ENCODE data around the gene DHX35. TPM values are rescaled to one million over a fixed set of nuclear protein-coding genes. Genes with fewer than 3 reads are reported as not detected.
"Not testable (repeated sequence)": the region's sequence is repeated elsewhere in the genome, so short reads cannot be mapped to it uniquely, and the experiment has no call there.

DHX35 gene
- total and polyA plus RNA-seq, 5 donors: 11.6 to 27.5 (median 21.2) TPM

DNA sequence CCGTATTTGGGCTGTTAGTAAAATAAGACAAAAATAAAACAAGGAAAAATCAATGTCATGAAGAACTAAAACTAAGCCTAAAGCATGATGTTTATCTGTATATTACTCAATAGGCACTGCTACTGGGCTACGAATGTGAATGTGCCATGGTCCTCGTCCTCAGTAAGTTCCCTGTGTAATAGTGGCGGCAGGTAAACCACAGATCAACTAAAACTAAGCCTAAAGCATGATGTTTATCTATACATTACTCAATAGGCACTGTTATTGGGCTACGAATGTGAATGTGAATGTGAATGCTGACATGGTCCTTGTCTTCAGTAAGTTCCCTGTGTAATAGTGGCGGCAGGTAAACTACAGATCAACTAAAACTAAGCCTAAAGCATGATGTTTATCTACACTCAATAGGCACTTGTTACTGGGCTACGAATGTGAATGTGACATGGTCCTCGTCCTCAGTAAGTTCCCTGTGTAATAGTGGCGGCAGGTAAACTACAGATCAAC is 1.9 kb upstream of the DHX35 start:
- ATAC-seq; H3K27me3 ChIP-seq (ENCODE audit: control insufficient read depth, insufficient read depth); H3K4me3 ChIP-seq (ENCODE audit: low read length); intact Hi-C loops (cut with DNase I); H3K9me3 ChIP-seq (ENCODE audit: control insufficient read depth, low read length); DNase-seq; H3K4me1 ChIP-seq (ENCODE audit: control insufficient read depth, insufficient read depth, low read length); H3K27ac ChIP-seq (ENCODE audit: low read length): not testable (repeated sequence)
- WGBS: 94% methylated on average over 9 of the region's 9 CpGs

DNA sequence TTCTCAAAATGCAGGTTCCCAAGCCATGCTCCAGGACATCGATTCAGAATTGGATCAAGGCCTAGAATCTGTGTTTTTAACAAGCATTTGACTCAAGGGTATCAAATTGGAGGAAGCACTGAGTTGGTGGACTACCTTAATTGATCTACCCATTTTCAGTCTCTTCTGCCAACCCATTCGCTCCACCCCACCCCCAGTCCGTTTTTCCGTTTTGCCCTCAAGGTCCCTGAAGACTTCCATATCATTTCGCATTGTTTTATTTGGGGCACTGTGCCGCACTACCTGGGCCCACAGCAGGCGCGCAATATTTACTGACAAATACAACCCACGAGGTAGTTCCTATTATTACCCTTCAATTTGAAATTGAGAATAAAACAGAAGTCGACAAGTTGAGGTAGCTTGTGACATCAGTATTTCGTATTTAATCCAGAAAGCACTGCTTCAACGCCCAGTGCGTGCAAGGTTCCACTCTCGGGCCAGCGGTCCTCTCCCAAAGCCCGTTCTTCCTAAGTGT is 557 bp upstream of the DHX35 start:
- ATAC-seq: no peak
- DNase-seq: no peak
- Histone ChIP-seq H3K9me3 (ENCODE audit: control insufficient read depth, low read length) (no peaks in the 10 kb centered on the region), H3K4me3 (ENCODE audit: low read length) (peak overlapping the region; percentile 67), H3K4me1 (ENCODE audit: control insufficient read depth, insufficient read depth, low read length) (peaks cover 3% of the 10 kb centered on the region), H3K27me3 (ENCODE audit: control insufficient read depth, insufficient read depth) (no peaks in the 10 kb centered on the region), H3K27ac (ENCODE audit: low read length) (peak overlapping the region; percentile 86)
- intact Hi-C loops (cut with DNase I): no loop called here
- 10% methylated on average over 16 of the region's 16 CpGs for WGBS

DNA sequence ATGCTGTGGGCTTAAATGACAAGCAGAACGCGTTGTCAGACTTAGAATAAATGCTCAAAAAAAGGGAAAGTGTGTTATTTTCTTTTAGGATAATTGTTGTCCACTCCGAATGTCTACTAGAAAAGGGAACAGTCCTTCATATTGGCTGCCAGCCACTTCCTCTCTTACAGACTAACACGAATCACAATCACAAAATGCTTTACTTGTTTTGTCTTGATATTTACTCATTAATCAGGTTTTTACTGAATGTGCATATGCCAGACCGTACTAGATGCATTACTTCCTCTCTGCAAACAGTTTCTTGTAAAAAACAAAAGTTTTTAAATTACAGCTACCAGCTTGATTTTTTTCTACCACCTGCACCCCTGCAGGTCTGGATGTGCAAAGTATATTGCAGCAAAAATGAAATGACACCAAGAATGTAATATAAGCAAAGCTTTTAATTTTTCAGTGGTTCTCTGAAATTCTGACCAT is 821 bp downstream of the DHX35 start:
- no peak for DNase-seq
- Histone ChIP-seq H3K4me3 (ENCODE audit: low read length) (peak overlapping the region; percentile 75), H3K4me1 (ENCODE audit: control insufficient read depth, insufficient read depth, low read length) (peaks cover 3% of the 10 kb centered on the region), H3K27ac (ENCODE audit: low read length) (peak overlapping the region; percentile 82), H3K9me3 (ENCODE audit: control insufficient read depth, low read length) (no peaks in the 10 kb centered on the region), H3K27me3 (ENCODE audit: control insufficient read depth, insufficient read depth) (no peaks in the 10 kb centered on the region)
- intact Hi-C loops (cut with DNase I): no loop called here
- 7% methylated on average over 5 of the region's 5 CpGs for WGBS
- no peak for ATAC-seq

DNA sequence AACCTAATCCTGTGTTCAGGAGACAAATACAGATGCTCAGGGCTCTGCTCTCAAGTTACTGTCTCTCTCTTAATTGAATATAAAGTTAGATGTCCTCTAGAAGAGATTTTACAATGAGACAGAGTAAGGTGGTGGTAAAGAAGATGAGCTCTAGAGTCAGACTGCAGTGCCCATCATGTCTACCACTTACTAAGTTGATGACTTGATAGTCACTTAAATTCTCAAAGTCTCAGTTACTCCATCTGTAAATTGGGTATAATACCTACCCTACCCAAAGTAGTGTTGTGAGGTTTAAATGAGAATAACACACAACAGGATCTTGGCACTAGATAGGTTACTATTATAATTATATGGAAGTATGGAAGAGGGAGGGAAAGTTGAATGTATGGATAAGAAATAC is 1.6 kb downstream of the DHX35 start:
- DNase-seq (no peak), ATAC-seq (no peak)
- Histone ChIP-seq H3K4me1 (ENCODE audit: control insufficient read depth, insufficient read depth, low read length) (peaks cover 3% of the 10 kb centered on the region), H3K27me3 (ENCODE audit: control insufficient read depth, insufficient read depth) (no peaks in the 10 kb centered on the region), H3K4me3 (ENCODE audit: low read length) (no peak overlapping the region), H3K27ac (ENCODE audit: low read length) (no peak overlapping the region), H3K9me3 (ENCODE audit: control insufficient read depth, low read length) (no peaks in the 10 kb centered on the region)
- intact Hi-C loops (cut with DNase I): no loop called here

DNA sequence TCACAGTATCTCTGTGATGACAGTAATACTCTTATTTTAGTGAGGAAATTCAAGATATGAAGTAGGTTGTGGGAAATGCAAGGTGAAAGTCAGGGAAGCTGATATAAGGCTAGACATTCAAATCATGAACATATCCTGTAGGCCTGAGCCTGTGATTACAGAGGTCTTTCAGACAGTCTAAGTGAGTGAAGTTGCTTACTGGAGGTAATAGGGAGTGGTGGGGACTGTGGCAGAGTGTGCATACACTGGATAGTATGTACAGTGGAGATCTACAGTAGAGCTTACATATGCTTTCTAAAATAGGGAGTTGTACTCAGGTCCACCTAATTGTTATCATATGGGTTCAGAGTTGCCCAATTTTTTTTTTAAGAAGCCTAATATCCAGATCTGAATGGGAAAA is 3.1 kb downstream of the DHX35 start:
- Histone ChIP-seq H3K4me3 (ENCODE audit: low read length) (no peak overlapping the region), H3K27ac (ENCODE audit: low read length) (no peak overlapping the region), H3K27me3 (ENCODE audit: control insufficient read depth, insufficient read depth) (no peaks in the 10 kb centered on the region), H3K9me3 (ENCODE audit: control insufficient read depth, low read length) (no peaks in the 10 kb centered on the region), H3K4me1 (ENCODE audit: control insufficient read depth, insufficient read depth, low read length) (peaks cover 3% of the 10 kb centered on the region)
- ATAC-seq: no peak
- intact Hi-C loops (cut with DNase I): no loop called here
- no peak for DNase-seq

DNA sequence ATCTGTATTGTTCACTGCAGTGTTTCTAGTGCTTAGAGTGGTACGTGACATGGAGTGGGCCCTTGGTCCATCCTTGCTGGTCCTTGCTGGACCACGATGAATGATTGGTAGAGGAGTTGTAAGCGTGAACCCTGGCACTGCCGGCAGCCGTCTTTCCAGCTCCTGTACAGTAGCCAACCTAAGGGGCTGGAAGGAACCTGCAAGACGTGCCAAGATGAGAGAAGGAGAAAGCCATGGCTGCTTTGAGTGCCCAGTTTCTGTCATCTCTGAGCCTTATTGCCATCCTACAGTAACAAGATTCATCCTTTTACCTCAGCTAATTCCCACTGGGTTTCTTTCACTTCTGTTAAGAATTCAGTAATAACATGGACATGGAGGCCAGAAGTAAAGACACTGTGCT is 5.9 kb downstream of the DHX35 start:
- no peak overlapping the region for H3K4me3 ChIP-seq (ENCODE audit: low read length)
- no peak for ATAC-seq
- no peak for DNase-seq
- no peak overlapping the region for H3K27ac ChIP-seq (ENCODE audit: low read length)
- intact Hi-C loops (cut with DNase I): no loop called here
- H3K27me3 ChIP-seq (ENCODE audit: control insufficient read depth, insufficient read depth): no peaks in the 10 kb centered on the region
- 84% methylated on average over 6 of the region's 6 CpGs for WGBS
- H3K9me3 ChIP-seq (ENCODE audit: control insufficient read depth, low read length): no peaks in the 10 kb centered on the region
- H3K4me1 ChIP-seq (ENCODE audit: control insufficient read depth, insufficient read depth, low read length): no peaks in the 10 kb centered on the region

DNA sequence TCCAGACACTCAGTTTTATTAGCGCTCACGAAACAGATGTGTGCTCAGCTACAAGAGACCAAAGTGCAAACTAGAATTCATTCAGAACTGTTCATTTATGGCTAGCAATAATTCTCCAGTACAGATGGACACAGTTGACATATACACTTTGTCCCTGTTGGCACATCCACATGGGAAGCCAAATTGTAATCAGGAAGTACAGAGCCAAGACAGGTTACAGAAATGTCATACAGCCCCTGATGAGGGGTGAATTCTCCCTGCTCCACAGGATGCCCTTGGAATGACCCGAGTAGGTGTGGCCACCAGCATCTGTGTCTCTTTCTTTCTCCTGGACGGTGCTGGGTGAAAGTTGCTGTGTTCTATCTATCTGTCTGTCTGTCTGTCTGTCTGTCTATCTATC is 7.6 kb downstream of the DHX35 start:
- Histone ChIP-seq H3K4me1 (ENCODE audit: control insufficient read depth, insufficient read depth, low read length) (no peaks in the 10 kb centered on the region), H3K9me3 (ENCODE audit: control insufficient read depth, low read length) (no peaks in the 10 kb centered on the region), H3K27ac (ENCODE audit: low read length) (peak overlapping the region; percentile 61), H3K4me3 (ENCODE audit: low read length) (no peak overlapping the region), H3K27me3 (ENCODE audit: control insufficient read depth, insufficient read depth) (no peaks in the 10 kb centered on the region)
- WGBS: 76% methylated on average over 4 of the region's 4 CpGs
- intact Hi-C loops (cut with DNase I): no loop called here
- DNase-seq: no peak
- peak; percentile 12 to 39 for ATAC-seq

DNA sequence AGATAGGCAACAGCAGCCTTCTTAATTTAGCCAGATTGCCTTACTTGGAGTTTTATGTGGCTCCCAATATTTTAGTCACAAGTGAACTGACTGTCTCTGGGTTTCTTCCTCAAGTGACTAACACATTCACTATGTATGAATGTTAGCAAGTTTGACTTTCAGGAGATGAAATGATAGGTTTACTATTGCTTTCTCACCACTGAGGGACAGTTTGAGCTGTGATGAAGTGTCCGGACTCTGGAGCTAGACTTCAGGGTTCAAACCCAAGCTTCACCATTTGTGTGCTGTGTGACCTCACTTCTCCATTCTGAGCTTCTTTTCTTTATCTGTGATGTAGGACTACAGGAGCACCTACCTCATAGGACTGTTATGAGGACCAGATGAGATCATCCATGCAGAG is 8.2 kb downstream of the DHX35 start:
- WGBS: 81% methylated on average over 1 of the region's 1 CpG
- peak; percentile 36 to 48 for ATAC-seq
- Histone ChIP-seq H3K9me3 (ENCODE audit: control insufficient read depth, low read length) (no peaks in the 10 kb centered on the region), H3K4me1 (ENCODE audit: control insufficient read depth, insufficient read depth, low read length) (no peaks in the 10 kb centered on the region), H3K4me3 (ENCODE audit: low read length) (no peak overlapping the region), H3K27ac (ENCODE audit: low read length) (peak overlapping the region; percentile 12), H3K27me3 (ENCODE audit: control insufficient read depth, insufficient read depth) (no peaks in the 10 kb centered on the region)
- DNase-seq: no peak
- intact Hi-C loops (cut with DNase I): no loop called here

DNA sequence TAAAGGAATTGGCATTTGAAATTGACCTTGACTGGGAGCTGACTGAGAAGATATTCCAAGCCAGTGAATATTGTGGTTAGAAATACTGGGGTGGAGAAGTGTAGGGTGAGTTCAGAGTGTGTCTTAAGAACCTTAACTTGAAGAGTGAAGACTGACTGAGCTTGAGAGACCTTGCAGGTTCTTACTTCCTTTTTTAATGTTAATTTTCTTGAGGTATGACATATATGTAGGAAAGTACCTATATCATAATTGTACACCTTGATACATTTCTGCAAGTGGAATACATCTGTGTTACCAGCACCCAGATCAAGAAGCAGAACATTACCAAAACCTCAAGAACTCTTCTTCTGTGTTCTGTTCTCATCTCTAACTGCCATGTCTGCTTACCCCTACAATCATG is 11.0 kb downstream of the DHX35 start:
- intact Hi-C loops (cut with DNase I): no loop called here
- DNase-seq (no peak), ATAC-seq (no peak)
- Histone ChIP-seq H3K4me3 (ENCODE audit: low read length) (no peak overlapping the region), H3K9me3 (ENCODE audit: control insufficient read depth, low read length) (no peaks in the 10 kb centered on the region), H3K27me3 (ENCODE audit: control insufficient read depth, insufficient read depth) (no peaks in the 10 kb centered on the region), H3K27ac (ENCODE audit: low read length) (no peak overlapping the region), H3K4me1 (ENCODE audit: control insufficient read depth, insufficient read depth, low read length) (no peaks in the 10 kb centered on the region)

DNA sequence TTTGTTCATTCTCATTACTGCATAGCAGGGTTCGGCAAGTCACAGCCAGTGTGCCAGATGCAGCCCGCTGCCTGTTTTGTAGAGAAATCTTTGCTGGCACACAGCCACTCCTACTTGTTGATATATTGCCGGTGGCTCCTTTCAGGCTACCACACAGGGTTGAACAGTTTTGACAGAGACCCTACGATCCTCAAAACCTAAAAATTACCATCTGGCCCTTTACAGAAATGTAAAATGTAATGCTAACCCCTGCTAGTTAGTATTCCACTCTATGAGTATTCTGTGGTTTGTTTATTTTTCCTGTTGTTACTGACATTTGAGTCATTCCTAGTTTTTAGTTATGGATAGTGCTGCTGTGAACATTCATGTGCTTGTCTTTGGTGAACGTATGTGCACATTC is 11.5 kb downstream of the DHX35 start:
- intact Hi-C loops (cut with DNase I): no loop called here
- no peaks in the 10 kb centered on the region for H3K9me3 ChIP-seq (ENCODE audit: control insufficient read depth, low read length)
- 45% methylated on average over 5 of the region's 5 CpGs for WGBS
- H3K27me3 ChIP-seq (ENCODE audit: control insufficient read depth, insufficient read depth): no peaks in the 10 kb centered on the region
- ATAC-seq (peak; percentile 50 to 63), DNase-seq (peak; percentile 26 to 70 (median 54))
- H3K4me3 ChIP-seq (ENCODE audit: low read length): no peak overlapping the region
- no peaks in the 10 kb centered on the region for H3K4me1 ChIP-seq (ENCODE audit: control insufficient read depth, insufficient read depth, low read length)
- H3K27ac ChIP-seq (ENCODE audit: low read length): peak overlapping the region; percentile 49

DNA sequence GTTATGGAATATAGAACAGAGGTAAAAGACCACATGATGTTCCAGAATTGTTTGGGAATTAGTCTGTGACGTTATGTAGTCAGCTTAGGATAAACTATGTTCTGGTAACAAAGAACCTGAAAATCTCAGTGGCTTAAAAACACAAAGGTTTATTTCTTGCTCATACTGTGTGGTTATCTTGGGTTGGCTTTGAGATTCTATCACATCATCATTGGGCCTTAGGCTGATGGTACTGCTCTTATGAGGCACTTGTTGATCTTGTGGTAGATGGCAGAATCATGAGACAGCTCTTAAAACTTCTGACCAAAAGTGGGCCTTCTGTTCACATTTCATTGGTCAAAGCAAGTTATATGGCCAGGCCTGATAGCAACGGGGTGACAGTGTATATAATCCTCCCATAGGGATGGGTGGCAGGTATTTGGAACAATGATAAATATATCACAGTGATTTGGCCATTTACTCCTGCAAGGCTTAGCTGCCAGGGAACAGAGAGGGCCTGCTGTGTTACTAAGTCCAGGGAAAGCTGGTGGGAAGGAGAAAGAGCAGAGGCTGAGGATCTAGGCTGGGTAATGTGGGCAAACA is 13.5 kb downstream of the DHX35 start:
- H3K4me1 ChIP-seq (ENCODE audit: control insufficient read depth, insufficient read depth, low read length): no peaks in the 10 kb centered on the region
- DNase-seq (no peak), ATAC-seq (no peak)
- no peaks in the 10 kb centered on the region for H3K27me3 ChIP-seq (ENCODE audit: control insufficient read depth, insufficient read depth)
- 84% methylated on average over 2 of the region's 2 CpGs for WGBS
- no peaks in the 10 kb centered on the region for H3K9me3 ChIP-seq (ENCODE audit: control insufficient read depth, low read length)
- intact Hi-C loops (cut with DNase I): no loop called here
- H3K27ac ChIP-seq (ENCODE audit: low read length): peak overlapping the region; percentile 32
- H3K4me3 ChIP-seq (ENCODE audit: low read length): no peak overlapping the region

DNA sequence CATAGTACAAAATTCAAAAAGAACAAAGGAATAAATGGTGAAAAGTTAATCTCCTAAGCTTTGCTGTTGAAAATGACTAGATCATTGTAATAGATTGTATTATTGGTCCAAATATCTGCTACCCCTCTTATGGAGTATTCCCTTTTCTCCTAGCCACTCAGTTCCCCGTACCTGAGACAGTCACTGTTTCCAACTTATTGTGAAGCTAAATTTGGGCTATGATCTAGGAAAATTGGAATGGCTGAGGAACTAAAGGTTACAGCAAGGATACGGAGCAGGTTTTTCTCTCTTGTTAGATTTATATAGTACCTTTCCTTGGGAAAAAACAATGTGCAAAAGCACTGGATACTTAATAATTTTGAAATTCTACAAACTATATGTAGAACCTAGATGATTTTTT is 17.3 kb downstream of the DHX35 start:
- ATAC-seq: no peak
- Histone ChIP-seq H3K9me3 (ENCODE audit: control insufficient read depth, low read length) (no peaks in the 10 kb centered on the region), H3K4me3 (ENCODE audit: low read length) (no peak overlapping the region), H3K4me1 (ENCODE audit: control insufficient read depth, insufficient read depth, low read length) (no peaks in the 10 kb centered on the region), H3K27ac (ENCODE audit: low read length) (no peak overlapping the region), H3K27me3 (ENCODE audit: control insufficient read depth, insufficient read depth) (no peaks in the 10 kb centered on the region)
- no peak for DNase-seq
- intact Hi-C loops (cut with DNase I): no loop called here
- 62% methylated on average over 2 of the region's 2 CpGs for WGBS

Data from right cardiac atrium (tissue), 5 donors.